Epithelial cell of esophagus (primary cell): ENCODE measurements around the gene SLC15A1.

Source experiments
- DNase-seq: peaks from one replicate; pipeline ENCODE4 v3.0.0; 2010; ENCODE audit warnings: low read depth
- H3K4me3 ChIP-seq: 2 replicates; pipeline ENCODE4 v1.5.1; 2011; ENCODE audit warnings: mild to moderate bottlenecking, low read length, control low read depth
- CTCF ChIP-seq: IDR thresholded peaks from 2 replicates; pipeline ENCODE4 v1.5.1; 2011; ENCODE audit warnings: low read depth, mild to moderate bottlenecking, low read length, control low read depth, inconsistent platforms; ENCODE audit not compliant: insufficient read depth; ENCODE audit errors: missing control alignments

The SLC15A1 gene

GRCh38 chr13:98681049-98681448 is 71.4 kb downstream of the SLC15A1 start:
- DNase-seq: no peak
- TF ChIP-seq CTCF: no peak
- H3K4me3 ChIP-seq: no peak overlapping the region

GRCh38 chr13:98678741-98679140 is 73.7 kb downstream of the SLC15A1 start:
- no peak for DNase-seq
- no peak for TF ChIP-seq CTCF
- no peak overlapping the region for H3K4me3 ChIP-seq

GRCh38 chr13:98677398-98677797 is 75.1 kb downstream of the SLC15A1 start:
- DNase-seq: peak; percentile 89
- H3K4me3 ChIP-seq: no peak overlapping the region
- TF ChIP-seq CTCF: no peak

- peak overlapping the region; percentile 4 for H3K4me3 ChIP-seq
These were observed 76.2 kb downstream of the SLC15A1 start for GRCh38 chr13:98676239-98676638.

GRCh38 chr13:98675837-98676236 is 76.6 kb downstream of the SLC15A1 start:
- TF ChIP-seq CTCF: no peak

More at GRCh38 chr13:98676239-98676638, 76.2 kb downstream of the SLC15A1 start:
- TF ChIP-seq CTCF: no peak
- DNase-seq: peak; percentile 76

GRCh38 chr13:98675066-98675465 is 77.4 kb downstream of the SLC15A1 start:
- no peak overlapping the region for H3K4me3 ChIP-seq
- no peak for TF ChIP-seq CTCF
- no peak for DNase-seq

More at GRCh38 chr13:98675837-98676236, 76.6 kb downstream of the SLC15A1 start:
- DNase-seq: peak; percentile 44
- peak overlapping the region; percentile 4 for H3K4me3 ChIP-seq

GRCh38 chr13:98672947-98673613 is 79.4 kb downstream of the SLC15A1 start:
- TF ChIP-seq CTCF: peak; percentile 94

More at GRCh38 chr13:98672947-98673613, 79.4 kb downstream of the SLC15A1 start:
- DNase-seq: peak; percentile 76
- H3K4me3 ChIP-seq: no peak overlapping the region
